ENCODE results near the gene PTGES. TPM values are rescaled to one million over a fixed set of nuclear protein-coding genes. Genes with fewer than 3 reads are reported as not detected.

Gene PTGES
- total RNA-seq, 4 donors from 2014 or later, result 14.7 to 33.0 (median 25.7) TPM

- Histone ChIP-seq H3K4me1 (peaks cover 0 to 28% (median 6%) of the 10 kb centered on the region in 4 donors), H3K36me3 (no peaks in the 10 kb centered on the region), H3K9me3 (no peaks in the 10 kb centered on the region), H3K4me3 (no peak overlapping the region), H3K27me3 (peaks cover 0 to 8% of the 10 kb centered on the region in 2 donors), H3K27ac (no peak overlapping the region)
- WGBS, 2 donors, result 73 to 74% methylated on average over 17 of the region's 17 CpGs
- TF ChIP-seq POLR2A (IDR thresholded peaks at IDR 0.05), result no peak
- no peak for TF ChIP-seq EP300 (IDR thresholded peaks at IDR 0.05)
- TF ChIP-seq, protein P1, sequence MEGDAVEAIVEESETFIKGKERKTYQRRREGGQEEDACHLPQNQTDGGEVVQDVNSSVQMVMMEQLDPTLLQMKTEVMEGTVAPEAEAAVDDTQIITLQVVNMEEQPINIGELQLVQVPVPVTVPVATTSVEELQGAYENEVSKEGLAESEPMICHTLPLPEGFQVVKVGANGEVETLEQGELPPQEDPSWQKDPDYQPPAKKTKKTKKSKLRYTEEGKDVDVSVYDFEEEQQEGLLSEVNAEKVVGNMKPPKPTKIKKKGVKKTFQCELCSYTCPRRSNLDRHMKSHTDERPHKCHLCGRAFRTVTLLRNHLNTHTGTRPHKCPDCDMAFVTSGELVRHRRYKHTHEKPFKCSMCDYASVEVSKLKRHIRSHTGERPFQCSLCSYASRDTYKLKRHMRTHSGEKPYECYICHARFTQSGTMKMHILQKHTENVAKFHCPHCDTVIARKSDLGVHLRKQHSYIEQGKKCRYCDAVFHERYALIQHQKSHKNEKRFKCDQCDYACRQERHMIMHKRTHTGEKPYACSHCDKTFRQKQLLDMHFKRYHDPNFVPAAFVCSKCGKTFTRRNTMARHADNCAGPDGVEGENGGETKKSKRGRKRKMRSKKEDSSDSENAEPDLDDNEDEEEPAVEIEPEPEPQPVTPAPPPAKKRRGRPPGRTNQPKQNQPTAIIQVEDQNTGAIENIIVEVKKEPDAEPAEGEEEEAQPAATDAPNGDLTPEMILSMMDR (IDR thresholded peaks at IDR 0.05), result no peak
- no peak for DNase-seq (ENCODE audit: low spot score in 2 of 2)
These were observed 43.2 kb downstream of the PTGES start for GRCh38 chr9:129709438-129710168.

DNA sequence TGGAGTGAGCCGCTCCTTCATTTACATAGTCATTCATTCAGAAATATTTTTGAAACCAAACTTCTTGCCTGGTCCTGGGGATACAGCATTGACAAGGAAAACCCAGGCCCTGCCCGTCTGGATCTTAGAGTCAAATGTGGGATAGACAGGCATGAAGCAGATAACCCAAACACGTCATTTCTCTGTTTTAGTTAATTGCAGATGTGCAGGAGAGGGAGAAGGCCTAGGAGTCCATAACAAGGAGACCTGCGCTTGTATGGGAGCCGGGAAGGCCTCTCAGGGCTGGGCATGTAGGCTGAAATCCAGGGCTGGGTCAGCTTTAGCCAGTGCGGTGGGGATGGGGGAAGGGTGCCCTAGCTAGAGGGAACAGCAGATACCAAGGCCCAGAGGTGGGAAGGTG is 44.0 kb downstream of the PTGES start:
- H3K4me1 ChIP-seq, result peaks cover 0 to 30% (median 4%) of the 10 kb centered on the region in 4 donors
- WGBS, 2 donors, result 69 to 84% methylated on average over 6 of the region's 6 CpGs

DNA sequence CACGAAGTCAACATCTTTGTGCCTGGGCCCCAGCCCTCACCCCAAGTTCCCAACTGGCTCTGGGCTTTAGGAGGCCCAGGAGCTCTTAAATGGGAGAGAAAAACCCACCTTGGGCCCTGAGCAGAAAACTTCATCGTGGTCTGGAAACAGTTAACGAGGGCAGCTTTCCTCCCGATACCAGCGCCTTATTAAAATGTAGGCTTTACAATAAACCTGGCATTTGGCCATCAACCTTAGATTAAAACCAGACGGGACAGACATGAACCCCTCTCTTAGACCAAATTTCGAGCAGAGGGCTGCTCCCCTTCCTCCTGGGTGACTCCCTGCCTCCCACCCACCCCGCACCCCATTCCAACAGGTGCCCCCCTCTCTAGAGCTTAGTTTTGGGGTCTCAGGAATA is 48.0 kb downstream of the PTGES start:
- DNase-seq (ENCODE audit: low spot score in 2 of 2), result no peak
- WGBS, 2 donors, result 56 to 61% methylated on average over 8 of the region's 8 CpGs
- Histone ChIP-seq H3K9me3 (no peaks in the 10 kb centered on the region), H3K4me1 (peaks cover 0 to 31% (median 0%) of the 10 kb centered on the region in 4 donors), H3K27me3 (peaks cover 0 to 3% of the 10 kb centered on the region in 2 donors), H3K4me3 (no peak overlapping the region), H3K36me3 (no peaks in the 10 kb centered on the region), H3K27ac (peak overlapping the region in 2 of 4 donors; percentile 36 to 76)
- TF ChIP-seq POLR2A (IDR thresholded peaks at IDR 0.05) (no peak), EP300 (IDR thresholded peaks at IDR 0.05) (no peak)
- TF ChIP-seq, protein P1 (IDR thresholded peaks at IDR 0.05), result no peak

More for the DNA sequence above, 44.0 kb downstream of the PTGES start:
- Histone ChIP-seq H3K36me3 (no peaks in the 10 kb centered on the region), H3K27ac (no peak overlapping the region), H3K27me3 (peaks cover 0 to 8% of the 10 kb centered on the region in 2 donors), H3K9me3 (no peaks in the 10 kb centered on the region), H3K4me3 (no peak overlapping the region)
- TF ChIP-seq EP300 (IDR thresholded peaks at IDR 0.05) (no peak), POLR2A (IDR thresholded peaks at IDR 0.05) (no peak)
- TF ChIP-seq, protein P1 (IDR thresholded peaks at IDR 0.05), result no peak
- no peak for DNase-seq (ENCODE audit: low spot score in 2 of 2)

DNA sequence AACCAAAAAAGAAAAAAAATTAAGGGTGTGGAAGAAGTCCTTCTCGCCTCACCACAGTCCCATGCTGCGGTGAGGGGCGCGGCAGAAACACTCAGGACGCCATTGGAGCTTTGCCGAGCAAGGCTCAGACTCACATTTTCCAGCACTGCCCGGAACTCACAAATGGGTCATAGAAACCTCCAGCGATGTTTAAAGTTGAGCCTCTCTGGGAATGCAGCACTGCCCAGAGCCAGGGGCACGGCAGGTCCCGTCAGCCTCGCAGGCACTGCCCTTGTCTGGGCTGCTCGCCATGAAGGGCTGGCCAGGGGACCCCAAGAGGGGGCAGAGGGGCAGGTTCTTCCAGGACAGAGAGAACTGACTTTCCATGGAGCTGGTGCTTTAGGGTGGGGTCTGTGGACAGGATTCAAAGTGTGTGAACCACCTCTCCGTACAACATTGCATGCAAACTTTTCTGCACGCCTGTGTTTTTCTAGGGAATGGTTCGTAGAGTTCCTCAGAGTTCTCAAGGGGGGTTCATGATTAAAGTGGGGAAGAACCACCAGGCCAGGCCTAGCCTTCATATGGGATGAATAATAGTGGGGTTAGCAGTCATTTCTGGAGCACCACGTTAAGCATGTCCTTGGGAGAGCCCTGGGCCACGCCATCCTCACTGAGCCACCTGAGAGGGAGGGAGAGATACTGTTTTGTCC is 49.0 kb downstream of the PTGES start:
- 18 to 37% methylated on average over 17 of the region's 17 CpGs for WGBS, 2 donors

More for the DNA sequence above, 49.0 kb downstream of the PTGES start:
- peak in 1 of 2 donors; percentile 58 for TF ChIP-seq EP300 (IDR thresholded peaks at IDR 0.05)
- TF ChIP-seq, protein P1 (IDR thresholded peaks at IDR 0.05), result no peak
- no peak for TF ChIP-seq POLR2A (IDR thresholded peaks at IDR 0.05)
- Histone ChIP-seq H3K36me3 (no peaks in the 10 kb centered on the region), H3K4me1 (peaks cover 0 to 31% (median 0%) of the 10 kb centered on the region in 4 donors), H3K27me3 (peaks cover 0 to 12% of the 10 kb centered on the region in 2 donors), H3K9me3 (no peaks in the 10 kb centered on the region), H3K27ac (peak overlapping the region in 3 of 4 donors; percentile 26 to 76 (median 65)), H3K4me3 (peak overlapping the region in 2 of 4 donors; percentile 5 to 9)
- peak; percentile 57 to 60 for DNase-seq (ENCODE audit: low spot score in 2 of 2)

All from tibial nerve (tissue), 4 donors.